Activated naive CD8-positive, alpha-beta T cell treated with anti-CD3 and anti-CD28 coated beads, Interleukin-2, amount 10 ng/mL, durations not matched to agents 7 days and 5 days (primary cell): ENCODE data around the gene CASP5. TPM values are rescaled to one million over a fixed set of nuclear protein-coding genes. Genes with fewer than 3 reads are reported as not detected.

Experiments
- ATAC-seq: fragments of 150-1000 bp; cut with Tn5 transposase; one replicate; pipeline ENCODE4 v1.10.0; 2021; ENCODE audit warnings: low read depth, moderate library complexity
- POLR2A ChIA-PET: fragments of 350-600 bp; sonication (Branson Sonifier 250); formaldehyde crosslinking; loops from one replicate; lab custom pipeline; 2021; ENCODE audit warnings: antibody characterized with exemption; lab: Charles Lee
- DNase-seq: peaks from one replicate; pipeline ENCODE4 v3.0.0; 2021
- H3K27ac Mint-ChIP-seq: one replicate; pipeline ENCODE4 v1.8.0; 2022; ENCODE audit warnings: mild to moderate bottlenecking, mixed read lengths
- H3K27me3 Mint-ChIP-seq: one replicate; pipeline ENCODE4 v1.8.0; 2022; ENCODE audit warnings: mild to moderate bottlenecking, moderate library complexity, mixed read lengths
- H3K36me3 Mint-ChIP-seq: one replicate; pipeline ENCODE4 v1.8.0; 2021; ENCODE audit warnings: mild to moderate bottlenecking, mixed read lengths
- H3K4me1 Mint-ChIP-seq: one replicate; pipeline ENCODE4 v1.8.0; 2021; ENCODE audit warnings: mixed read lengths
- H3K4me3 Mint-ChIP-seq: one replicate; pipeline ENCODE4 v1.8.0; 2022; ENCODE audit warnings: mild to moderate bottlenecking, moderate library complexity, mixed read lengths
- H3K9me3 Mint-ChIP-seq: one replicate; pipeline ENCODE4 v1.8.0; 2021; ENCODE audit warnings: mixed read lengths
- total RNA-seq, 2 experiments: library from RNA; stranded (reverse); gene quantifications; one replicate each; pipeline ENCODE4 v1.2.3, GENCODE V29; 2021

CASP5 gene
- total RNA-seq, 2 experiments from 2014 or later = not detected

DNA sequence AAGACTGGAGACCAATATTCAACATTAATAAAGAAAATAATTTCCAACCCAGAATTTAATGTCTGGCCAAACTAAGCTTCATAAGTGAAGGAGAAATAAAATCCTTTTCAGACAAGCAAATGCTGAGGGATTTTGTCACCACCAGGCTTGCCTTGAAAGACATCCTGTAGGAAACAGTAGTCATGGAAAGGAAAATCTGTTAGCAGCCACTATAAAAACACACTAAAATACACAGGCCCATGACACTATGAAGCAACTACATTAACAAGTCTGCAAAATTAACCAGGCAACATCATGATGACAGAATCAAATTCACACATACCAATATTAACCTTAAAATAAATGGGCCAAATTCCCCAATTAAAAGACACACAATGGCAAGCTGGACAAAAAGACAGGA, 52.2 kb downstream of the CASP5 start:
- peaks cover 18% of the 10 kb centered on the region for H3K4me1 Mint-ChIP-seq
- POLR2A ChIA-PET = no interaction called here

DNA sequence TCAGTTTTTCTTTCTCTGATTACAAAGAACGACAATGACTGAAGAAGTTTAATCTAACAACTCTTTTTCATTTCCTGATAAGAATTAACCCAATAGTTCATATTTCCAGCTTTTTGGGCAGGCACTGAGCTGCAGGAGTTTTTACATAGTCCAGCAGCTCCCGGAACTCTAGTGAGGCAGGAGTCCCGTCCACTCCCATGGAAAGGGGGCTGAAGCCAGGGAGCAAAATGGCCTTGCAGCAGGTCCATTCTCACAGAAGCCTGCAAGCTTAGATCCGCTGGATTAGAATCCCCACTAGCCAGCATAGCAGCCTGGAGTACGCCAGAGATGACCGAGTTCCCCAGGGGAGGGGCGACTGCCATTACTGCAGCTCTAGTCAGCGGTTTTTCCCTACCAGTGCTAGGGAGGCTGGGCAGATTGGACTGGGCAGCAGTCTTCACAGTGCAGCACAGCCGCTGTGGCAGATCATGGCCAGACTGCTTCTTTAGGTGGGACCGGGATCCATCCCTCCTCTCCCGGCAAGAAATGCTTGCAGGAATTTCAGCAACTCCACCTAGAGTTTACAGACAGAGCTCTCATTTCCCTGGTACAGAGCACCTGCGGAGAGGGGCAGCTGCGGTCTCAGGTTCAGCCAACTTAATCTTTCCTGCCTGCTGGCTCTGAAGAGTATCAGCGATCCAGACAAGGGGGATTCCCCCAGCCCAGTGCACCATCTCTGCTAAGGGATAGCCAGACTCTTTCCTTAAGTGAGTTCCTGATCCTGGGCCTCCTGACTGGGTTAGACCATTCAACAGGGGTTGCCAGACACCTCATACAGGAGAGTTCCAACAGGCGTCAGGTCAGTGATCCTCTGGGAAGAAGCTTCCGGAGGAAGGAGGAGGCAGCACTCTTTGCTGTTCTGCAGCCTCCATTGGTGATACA, 53.9 kb downstream of the CASP5 start:
- POLR2A ChIA-PET = interaction anchor here (1.4 kb wide), 1 partner anchor 51 kb away, joined by 4 read pairs; no protein-coding TSS in a partner anchor

More for the DNA sequence above, 52.2 kb downstream of the CASP5 start:
- no peak overlapping the region for H3K27ac Mint-ChIP-seq
- no peak overlapping the region for H3K4me3 Mint-ChIP-seq
- H3K36me3 Mint-ChIP-seq = peaks cover 27% of the 10 kb centered on the region
- DNase-seq = no peak
- peaks cover 2% of the 10 kb centered on the region for H3K27me3 Mint-ChIP-seq
- peaks cover 17% of the 10 kb centered on the region for H3K9me3 Mint-ChIP-seq
- no peak for ATAC-seq

DNA sequence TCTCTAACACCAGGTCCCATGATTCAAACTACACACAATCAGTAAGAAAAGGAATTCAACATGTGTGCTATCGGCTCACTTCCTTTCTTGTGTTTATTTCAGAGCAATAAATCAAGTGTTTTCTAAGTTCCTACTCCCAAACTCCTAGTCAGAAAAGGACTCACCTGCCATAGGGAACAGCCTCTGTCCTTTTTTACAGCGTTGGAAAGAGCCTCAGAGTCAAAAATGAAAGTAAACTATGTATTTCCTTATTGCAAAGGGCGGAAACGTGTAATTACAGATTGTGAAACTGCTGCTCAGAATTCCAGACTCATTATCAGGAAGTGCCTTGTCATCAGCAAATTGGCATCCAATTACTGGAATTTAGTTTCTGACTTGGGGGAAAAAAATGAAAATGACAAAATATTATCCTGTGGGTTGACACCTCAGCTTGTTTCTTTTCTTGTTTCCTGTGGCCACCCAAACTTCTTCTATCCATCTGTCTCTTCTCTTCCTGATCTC, 54.6 kb downstream of the CASP5 start, which contains the start of gene CASP4:
Gene CASP4, minus strand, starts transcription at position 220 of the 501 bp plus-strand sequence. Its CDS starts 49 bp downstream, at position 171.
- peak; percentile 79 for ATAC-seq
- Mint-ChIP-seq H3K4me3 (peak within 1 kb of the TSS; percentile 89), H3K4me1 (peaks cover 26% of the 10 kb centered on the region), H3K9me3 (peaks cover 13% of the 10 kb centered on the region), H3K36me3 (peaks cover 46% of the 10 kb centered on the region), H3K27me3 (no peaks in the 10 kb centered on the region), H3K27ac (peak within 1 kb of the TSS; percentile 91)
- no peak for DNase-seq
- POLR2A ChIA-PET = interaction anchor here (1.4 kb wide), 1 partner anchor 50 kb away, joined by 4 read pairs; no protein-coding TSS in a partner anchor

More for the DNA sequence above, 53.9 kb downstream of the CASP5 start:
- DNase-seq (peak; percentile 26), ATAC-seq (no peak)
- no peaks in the 10 kb centered on the region for H3K27me3 Mint-ChIP-seq
- peaks cover 13% of the 10 kb centered on the region for H3K9me3 Mint-ChIP-seq
- peaks cover 40% of the 10 kb centered on the region for H3K36me3 Mint-ChIP-seq
- peak overlapping the region; percentile 89 for H3K4me3 Mint-ChIP-seq
- peaks cover 26% of the 10 kb centered on the region for H3K4me1 Mint-ChIP-seq
- H3K27ac Mint-ChIP-seq = peak overlapping the region; percentile 91

DNA sequence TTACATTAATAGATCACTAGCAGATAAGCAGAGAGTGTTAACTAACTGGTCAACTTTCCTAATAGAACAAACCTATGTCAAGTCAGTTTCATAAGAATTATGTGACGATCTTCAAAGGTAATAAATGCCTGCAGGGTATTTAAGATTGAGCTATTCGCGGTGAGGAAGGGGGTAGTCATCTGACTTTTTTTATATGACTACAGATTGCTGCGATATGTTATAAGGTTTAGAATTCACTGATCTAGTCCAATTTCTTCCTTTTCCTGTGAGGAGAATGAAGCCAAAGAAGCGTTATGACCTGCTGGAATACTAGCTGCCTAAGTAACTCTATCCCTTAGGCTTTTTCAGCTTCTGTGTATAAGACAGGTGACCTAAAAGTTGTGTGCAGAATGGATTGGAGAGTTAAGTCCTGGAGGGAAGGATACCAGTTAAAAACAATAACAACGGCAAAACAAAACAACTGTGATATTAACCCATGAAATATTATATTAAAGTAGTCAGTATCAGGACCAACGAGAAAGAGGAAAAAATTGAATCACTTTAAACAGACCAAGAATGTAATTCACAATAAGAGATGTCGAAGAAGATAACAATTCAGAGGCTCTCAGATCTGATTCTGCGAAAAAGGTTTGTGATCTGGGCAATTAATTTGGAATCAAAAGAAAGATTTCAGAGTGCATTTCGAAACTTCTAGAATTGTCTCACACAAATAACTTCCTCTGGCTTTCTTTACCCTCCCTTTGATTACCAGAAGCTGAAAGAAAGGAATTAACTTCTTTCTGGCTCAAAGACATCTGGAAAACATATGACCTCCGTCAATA, 55.2 kb downstream of the CASP5 start:
- DNase-seq (no peak), ATAC-seq (peak; percentile 29)
- H3K27me3 Mint-ChIP-seq = no peaks in the 10 kb centered on the region
- POLR2A ChIA-PET = interaction anchor here (1.4 kb wide), 1 partner anchor 50 kb away, joined by 4 read pairs; no protein-coding TSS in a partner anchor
- H3K4me1 Mint-ChIP-seq = peaks cover 26% of the 10 kb centered on the region
- peaks cover 50% of the 10 kb centered on the region for H3K36me3 Mint-ChIP-seq
- peak overlapping the region; percentile 91 for H3K27ac Mint-ChIP-seq
- H3K9me3 Mint-ChIP-seq = peaks cover 16% of the 10 kb centered on the region
- H3K4me3 Mint-ChIP-seq = peak overlapping the region; percentile 89

DNA sequence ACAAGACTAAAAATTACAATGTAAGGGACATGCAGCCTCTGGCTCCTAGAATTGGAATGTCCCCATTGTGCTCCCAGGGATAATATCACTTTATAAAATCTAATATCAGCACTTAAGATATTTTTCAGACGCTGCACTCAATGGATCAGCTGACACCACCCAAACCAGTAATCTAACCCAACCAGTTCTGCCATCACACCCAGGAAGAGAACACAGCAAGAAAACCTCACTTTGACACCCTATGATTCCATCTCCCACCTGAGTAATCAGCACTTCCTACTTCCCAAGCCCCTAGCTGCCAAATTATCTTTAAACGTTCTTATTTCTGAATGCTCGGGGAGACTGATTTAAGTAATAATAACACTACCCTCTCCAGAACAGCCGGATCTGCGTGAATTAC, 57.2 kb downstream of the CASP5 start:
- H3K36me3 Mint-ChIP-seq = peaks cover 63% of the 10 kb centered on the region
- peak overlapping the region; percentile 54 for H3K4me3 Mint-ChIP-seq
- H3K9me3 Mint-ChIP-seq = peaks cover 11% of the 10 kb centered on the region
- POLR2A ChIA-PET = no interaction called here
- ATAC-seq = no peak
- no peak for DNase-seq
- no peak overlapping the region for H3K27ac Mint-ChIP-seq
- H3K4me1 Mint-ChIP-seq = peaks cover 30% of the 10 kb centered on the region
- H3K27me3 Mint-ChIP-seq = no peaks in the 10 kb centered on the region

DNA sequence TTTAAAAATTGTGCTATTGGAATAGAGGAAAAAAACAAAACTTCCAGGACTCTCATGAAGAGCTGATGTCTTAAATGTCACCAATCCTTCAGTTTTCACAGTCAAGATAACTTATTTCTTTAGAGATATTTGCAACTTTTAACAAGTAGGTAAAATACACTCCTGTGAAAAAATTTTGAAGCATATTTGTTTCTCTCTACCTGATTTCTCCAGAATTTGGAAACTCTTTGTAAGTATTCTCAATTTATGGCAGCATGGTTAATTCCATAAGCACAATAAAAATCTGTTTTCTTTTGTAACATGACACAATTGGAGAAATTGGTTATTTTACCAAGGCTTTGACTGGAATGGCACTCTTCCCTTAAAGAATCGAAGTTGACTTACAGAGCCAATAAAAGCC, 58.7 kb downstream of the CASP5 start:
- no peak for ATAC-seq
- Mint-ChIP-seq H3K4me1 (peaks cover 26% of the 10 kb centered on the region), H3K4me3 (no peak overlapping the region), H3K36me3 (peaks cover 66% of the 10 kb centered on the region), H3K27ac (no peak overlapping the region), H3K27me3 (no peaks in the 10 kb centered on the region), H3K9me3 (peaks cover 6% of the 10 kb centered on the region)
- POLR2A ChIA-PET = no interaction called here
- no peak for DNase-seq

DNA sequence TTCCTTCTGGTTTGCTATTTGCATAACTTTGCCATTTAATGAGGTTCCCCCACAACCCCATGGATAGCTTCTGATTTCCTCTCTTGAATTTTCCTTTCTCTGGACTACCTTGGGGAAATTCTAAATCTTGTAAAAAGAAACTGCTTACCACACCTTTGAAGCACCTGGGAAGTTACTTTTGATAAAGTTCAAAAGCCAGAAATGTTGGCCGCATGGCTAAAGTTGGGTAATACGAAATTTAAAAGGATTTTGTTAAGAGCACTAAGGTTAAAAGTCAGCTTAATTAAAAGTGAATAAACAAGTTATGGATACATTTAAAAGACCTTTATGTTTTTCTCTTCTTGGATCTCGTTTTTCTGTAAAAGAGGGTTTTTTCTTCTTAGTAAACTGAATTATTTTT, 60.1 kb downstream of the CASP5 start:
- no peak overlapping the region for H3K27ac Mint-ChIP-seq
- peaks cover 6% of the 10 kb centered on the region for H3K9me3 Mint-ChIP-seq
- peaks cover 77% of the 10 kb centered on the region for H3K36me3 Mint-ChIP-seq
- H3K4me3 Mint-ChIP-seq = no peak overlapping the region
- POLR2A ChIA-PET = no interaction called here
- H3K4me1 Mint-ChIP-seq = peaks cover 28% of the 10 kb centered on the region
- no peak for ATAC-seq
- DNase-seq = no peak
- H3K27me3 Mint-ChIP-seq = no peaks in the 10 kb centered on the region

DNA sequence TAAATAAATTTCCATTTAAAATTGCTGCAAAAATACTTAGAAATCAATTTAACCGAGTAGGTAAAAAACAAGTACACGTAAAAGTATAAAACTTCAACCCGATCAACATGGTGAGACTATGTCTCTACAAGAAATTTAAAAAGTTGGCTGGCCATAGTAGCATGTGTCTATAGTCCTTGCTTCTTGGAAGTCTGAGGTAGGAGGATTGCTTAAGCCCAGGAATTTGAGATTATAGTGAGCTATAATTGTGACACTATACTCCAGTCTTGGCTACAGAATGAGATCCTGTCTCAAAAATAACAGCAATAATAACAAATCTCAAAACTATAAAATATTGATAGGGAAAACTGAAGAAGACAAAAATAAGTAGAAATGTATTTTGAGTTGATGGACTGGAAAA, 65.7 kb downstream of the CASP5 start:
- Mint-ChIP-seq H3K4me3 (no peak overlapping the region), H3K36me3 (peaks cover 77% of the 10 kb centered on the region), H3K9me3 (peaks cover 2% of the 10 kb centered on the region), H3K27ac (no peak overlapping the region), H3K4me1 (peaks cover 22% of the 10 kb centered on the region), H3K27me3 (no peaks in the 10 kb centered on the region)
- POLR2A ChIA-PET = no interaction called here
- no peak for DNase-seq
- ATAC-seq = no peak

DNA sequence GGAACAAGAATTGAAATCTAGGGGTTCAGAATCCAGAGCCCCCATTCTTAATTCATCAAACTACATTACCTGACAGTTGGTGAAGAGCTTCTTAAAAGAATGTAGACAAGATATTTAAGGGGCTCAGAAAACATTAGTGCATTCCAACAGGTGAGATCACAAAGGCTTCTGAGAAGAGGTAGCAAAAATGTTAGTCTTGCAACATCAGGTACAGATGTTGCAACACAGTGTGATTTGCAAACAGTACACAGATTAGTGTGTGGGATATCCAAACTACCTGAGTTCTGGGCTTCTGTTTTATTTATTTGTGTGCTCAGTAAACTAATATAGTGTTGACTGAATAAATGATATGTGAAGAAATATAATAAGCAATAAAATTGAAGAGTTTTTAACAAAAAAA, 66.4 kb downstream of the CASP5 start:
- peaks cover 21% of the 10 kb centered on the region for H3K4me1 Mint-ChIP-seq
- POLR2A ChIA-PET = no interaction called here
- no peaks in the 10 kb centered on the region for H3K27me3 Mint-ChIP-seq
- no peak overlapping the region for H3K27ac Mint-ChIP-seq
- H3K36me3 Mint-ChIP-seq = peaks cover 75% of the 10 kb centered on the region
- no peak overlapping the region for H3K4me3 Mint-ChIP-seq
- ATAC-seq (no peak), DNase-seq (no peak)
- H3K9me3 Mint-ChIP-seq = peaks cover 2% of the 10 kb centered on the region

DNA sequence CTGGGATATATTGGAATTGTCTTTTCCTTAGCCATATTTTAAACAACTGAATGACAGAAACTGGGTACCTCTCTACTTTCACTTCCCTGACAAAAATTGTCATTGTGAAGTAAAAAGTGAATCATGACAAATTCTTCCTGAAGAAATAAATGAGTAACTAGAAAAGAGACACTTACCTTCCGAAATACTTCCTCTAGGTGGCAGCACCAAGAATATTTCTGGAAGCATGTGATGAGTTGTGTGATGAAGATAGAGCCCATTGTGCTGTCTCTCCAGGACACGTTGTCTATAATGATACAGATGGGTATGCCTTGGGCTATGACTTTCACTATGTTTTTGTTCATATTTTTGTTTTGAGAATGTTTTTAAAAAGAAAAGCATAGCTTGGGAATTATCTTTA, 76.1 kb downstream of the CASP5 start:
- peaks cover 9% of the 10 kb centered on the region for H3K4me1 Mint-ChIP-seq
- no peak overlapping the region for H3K4me3 Mint-ChIP-seq
- POLR2A ChIA-PET = no interaction called here
- H3K27me3 Mint-ChIP-seq = no peaks in the 10 kb centered on the region
- no peak overlapping the region for H3K27ac Mint-ChIP-seq
- H3K9me3 Mint-ChIP-seq = peaks cover 1% of the 10 kb centered on the region
- DNase-seq (no peak), ATAC-seq (peak; percentile 78)
- H3K36me3 Mint-ChIP-seq = peaks cover 86% of the 10 kb centered on the region

Other genes starting within 250 kb of the CASP5 start
- not detected for gene CASP12, start 124.7 kb downstream of the CASP5 start, total RNA-seq
- gene CASP4, start 54.6 kb downstream of the CASP5 start, total RNA-seq = 100 to 1,000 TPM; 111 to 115 TPM
- 10 to 100 TPM; 93.6 to 98.6 TPM for gene CASP1, start 12.0 kb upstream of the CASP5 start, total RNA-seq
- gene CARD16, start 22.2 kb upstream of the CASP5 start, total RNA-seq = 10 to 100 TPM; 72.5 to 83.7 TPM
- gene CARD18, start 116.6 kb upstream of the CASP5 start, total RNA-seq = not detected